SK-N-SH (cell line): ENCODE measurements around the gene DNAH11.

Experiments used
- CHD2 ChIP-seq: fragments of 150-350 bp; IDR thresholded peaks from 2 replicates; pipeline ENCODE4 v1.6.1; 2018; ENCODE audit warnings: low read length; ENCODE audit not compliant: partially characterized antibody
- CTCF ChIP-seq: fragments of 200-600 bp; sonication (generic); IDR thresholded peaks from 2 replicates; pipeline ENCODE4 v1.6.1; 2017; ENCODE audit warnings: antibody characterized with exemption, mild to moderate bottlenecking, moderate library complexity
- EP300 ChIP-seq, 2 experiments: IDR thresholded peaks; 2 replicates each; pipeline versions ENCODE4 v1.4.0 to v1.6.1; 2012; ENCODE audit warnings: borderline replicate concordance in 1 of 2, low read depth in 1 of 2, low read length in 1 of 2
- EZH2phosphoT487 ChIP-seq: fragments of 200-600 bp; sonication (generic); IDR thresholded peaks from 2 replicates; pipeline ENCODE4 v1.6.1; 2017; ENCODE audit warnings: low read depth, mixed run types, mild to moderate bottlenecking, antibody characterized with exemption, moderate library complexity, borderline replicate concordance
- FOXJ3 ChIP-seq: sonication (generic); formaldehyde crosslinking; IDR thresholded peaks from 2 replicates; pipeline ENCODE4 v1.5.1; 2020; ENCODE audit warnings: mild to moderate bottlenecking, missing genetic modification reagents
- FOXM1 ChIP-seq: IDR thresholded peaks from 2 replicates; pipeline ENCODE4 v1.4.0; 2012; ENCODE audit warnings: low read depth, mild to moderate bottlenecking
- JUND ChIP-seq: IDR thresholded peaks from 2 replicates; pipeline ENCODE4 v1.4.0; 2012
- RAD21 ChIP-seq: IDR thresholded peaks from 2 replicates; pipeline ENCODE4 v1.6.1; 2012; ENCODE audit warnings: mild to moderate bottlenecking, low read length
- RCOR1 ChIP-seq: fragments of 150-350 bp; IDR thresholded peaks from 2 replicates; pipeline ENCODE4 v1.6.1; 2017; ENCODE audit warnings: antibody characterized with exemption, low read length
- TAF1 ChIP-seq: IDR thresholded peaks from 2 replicates; pipeline ENCODE4 v1.6.1; 2012; ENCODE audit warnings: low read depth, mild to moderate bottlenecking, low read length, moderate library complexity, borderline replicate concordance
- YY1 ChIP-seq: IDR thresholded peaks from 2 replicates; pipeline ENCODE4 v1.4.0; 2012; ENCODE audit warnings: low read depth, mild to moderate bottlenecking
- TF ChIP-seq, protein P1 (sequence below): IDR thresholded peaks from 2 replicates; pipeline ENCODE4 v1.6.1; 2012; ENCODE audit warnings: mild to moderate bottlenecking, low read depth, low read length, moderate library complexity
- TF ChIP-seq, protein P2 (sequence below): IDR thresholded peaks from 2 replicates; pipeline ENCODE4 v1.4.0; 2012; ENCODE audit warnings: low read depth

- TF ChIP-seq CTCF: no peak
- TF ChIP-seq EP300 (IDR thresholded peaks at IDR 0.05; ENCODE audit: borderline replicate concordance in 1 of 2, low read depth in 1 of 2, low read length in 1 of 2): no peak
- TF ChIP-seq, protein P1, sequence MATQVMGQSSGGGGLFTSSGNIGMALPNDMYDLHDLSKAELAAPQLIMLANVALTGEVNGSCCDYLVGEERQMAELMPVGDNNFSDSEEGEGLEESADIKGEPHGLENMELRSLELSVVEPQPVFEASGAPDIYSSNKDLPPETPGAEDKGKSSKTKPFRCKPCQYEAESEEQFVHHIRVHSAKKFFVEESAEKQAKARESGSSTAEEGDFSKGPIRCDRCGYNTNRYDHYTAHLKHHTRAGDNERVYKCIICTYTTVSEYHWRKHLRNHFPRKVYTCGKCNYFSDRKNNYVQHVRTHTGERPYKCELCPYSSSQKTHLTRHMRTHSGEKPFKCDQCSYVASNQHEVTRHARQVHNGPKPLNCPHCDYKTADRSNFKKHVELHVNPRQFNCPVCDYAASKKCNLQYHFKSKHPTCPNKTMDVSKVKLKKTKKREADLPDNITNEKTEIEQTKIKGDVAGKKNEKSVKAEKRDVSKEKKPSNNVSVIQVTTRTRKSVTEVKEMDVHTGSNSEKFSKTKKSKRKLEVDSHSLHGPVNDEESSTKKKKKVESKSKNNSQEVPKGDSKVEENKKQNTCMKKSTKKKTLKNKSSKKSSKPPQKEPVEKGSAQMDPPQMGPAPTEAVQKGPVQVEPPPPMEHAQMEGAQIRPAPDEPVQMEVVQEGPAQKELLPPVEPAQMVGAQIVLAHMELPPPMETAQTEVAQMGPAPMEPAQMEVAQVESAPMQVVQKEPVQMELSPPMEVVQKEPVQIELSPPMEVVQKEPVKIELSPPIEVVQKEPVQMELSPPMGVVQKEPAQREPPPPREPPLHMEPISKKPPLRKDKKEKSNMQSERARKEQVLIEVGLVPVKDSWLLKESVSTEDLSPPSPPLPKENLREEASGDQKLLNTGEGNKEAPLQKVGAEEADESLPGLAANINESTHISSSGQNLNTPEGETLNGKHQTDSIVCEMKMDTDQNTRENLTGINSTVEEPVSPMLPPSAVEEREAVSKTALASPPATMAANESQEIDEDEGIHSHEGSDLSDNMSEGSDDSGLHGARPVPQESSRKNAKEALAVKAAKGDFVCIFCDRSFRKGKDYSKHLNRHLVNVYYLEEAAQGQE: no peak
- TF ChIP-seq, protein P2, sequence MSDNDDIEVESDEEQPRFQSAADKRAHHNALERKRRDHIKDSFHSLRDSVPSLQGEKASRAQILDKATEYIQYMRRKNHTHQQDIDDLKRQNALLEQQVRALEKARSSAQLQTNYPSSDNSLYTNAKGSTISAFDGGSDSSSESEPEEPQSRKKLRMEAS: no peak
- TF ChIP-seq EZH2phosphoT487: no peak
- no peak for TF ChIP-seq TAF1
- TF ChIP-seq RAD21: no peak
- TF ChIP-seq FOXJ3 (CRISPR knock-in tag): no peak
- no peak for TF ChIP-seq CHD2
- no peak for TF ChIP-seq YY1
- no peak for TF ChIP-seq JUND
- no peak for TF ChIP-seq FOXM1
- TF ChIP-seq RCOR1: no peak
These were observed 348.5 kb downstream of the DNAH11 start for GRCh38 chr7:21891291-21891690.
